ENCODE results near the gene TUBA1B. TPM values are rescaled to one million over a fixed set of nuclear protein-coding genes. Genes with fewer than 3 reads are reported as not detected.

TUBA1B gene
- total and polyA plus RNA-seq, 2 of the 13 experiments (the other 11 are each of a cell fraction or from before 2014, with no cell fraction given): 1,275 to 1,353 TPM

- TF ChIP-seq HNF1A (IDR thresholded peaks at IDR 0.05; ENCODE audit: low read depth): no peak
- TF ChIP-seq HNF1A (CRISPR knock-in tag; IDR thresholded peaks at IDR 0.05; ENCODE audit: borderline replicate concordance): peak; percentile 35; the same call in 1 of the 2 replicates
- no peak; the same call in 1 of the 2 replicates for TF ChIP-seq ZNF576 (CRISPR knock-in tag; IDR thresholded peaks at IDR 0.05)
- peak; percentile 85 for TF ChIP-seq ZMYM4 (CRISPR knock-in tag; IDR thresholded peaks at IDR 0.05)
- TF ChIP-seq HCFC1 (IDR thresholded peaks at IDR 0.05; ENCODE audit: low read depth, low read length): peak; percentile 31; the same call in 1 of the 2 replicates
- no peak; the same call in 1 of the 2 replicates for TF ChIP-seq ZBTB10 (CRISPR knock-in tag; IDR thresholded peaks at IDR 0.05; ENCODE audit: borderline replicate concordance)
- peak; percentile 75 for TF ChIP-seq NFAT5 (CRISPR knock-in tag; IDR thresholded peaks at IDR 0.05)
- TF ChIP-seq ZNF609 (CRISPR knock-in tag; IDR thresholded peaks at IDR 0.05; ENCODE audit: borderline replicate concordance): 0 out of 2 replicates have a peak, but pooled peaks have one; percentile 12
Measured at GRCh38 chr12:49130151-49131050, 794 bp downstream of the TUBA1B start (continued).
